Endothelial cell of umbilical vein (primary cell): ENCODE measurements around the gene ELOB. TPM values are rescaled to one million over a fixed set of nuclear protein-coding genes. Genes with fewer than 3 reads are reported as not detected.

ENCODE experiments used
- BruUV-seq: library from RNA; stranded (reverse); fragments of 400-500 nt; replicated peaks from 2 replicates; lab custom pipeline; 2021; lab: Mats Ljungman, UMichigan
- CTCF ChIA-PET: fragments of 300-600, 350-600 bp; sonication (Branson Sonifier 250); formaldehyde crosslinking; loops from one replicate; lab custom pipeline; 2021; ENCODE audit warnings: antibody characterized with exemption, inconsistent platforms; lab: Charles Lee
- POLR2A ChIA-PET: fragments of 300-600, 350-600 bp; sonication (Branson Sonifier 250); formaldehyde crosslinking; loops from one replicate; lab custom pipeline; 2021; ENCODE audit warnings: antibody characterized with exemption, inconsistent platforms; lab: Charles Lee
- DNase-seq: peaks from one replicate; pipeline ENCODE4 v3.0.0-alpha.2; 2011; ENCODE audit warnings: low read depth, low spot score
- FAIRE-seq: peaks from 2 replicates; lab custom pipeline; 2011; peaks lifted over from hg19 to GRCh38; lab: Jason Lieb, UNC
- H2AFZ ChIP-seq: 2 replicates; pipeline ENCODE4 v1.6.0; 2012; ENCODE audit warnings: low read depth, low read length, control low read depth, inconsistent platforms
- H3K27ac ChIP-seq: 2 replicates; pipeline ENCODE4 v1.5.1; 2011; ENCODE audit warnings: low read depth, mild to moderate bottlenecking, control low read depth, low read length, moderate library complexity; ENCODE audit not compliant: insufficient read depth
- H3K27me3 ChIP-seq, 2 experiments: 2 replicates each; pipeline versions ENCODE4 v1.6.0 to v1.6.1; 2011; ENCODE audit warnings: low read length in 2 of 2, mixed read lengths in 1 of 2; ENCODE audit not compliant: control insufficient read depth in 2 of 2, insufficient read depth in 2 of 2
- H3K36me3 ChIP-seq, 2 experiments: 2 replicates in 1 of 2; 3 replicates in 1 of 2; pipeline ENCODE4 v1.5.1; 2011; ENCODE audit warnings: low read length in 2 of 2, mild to moderate bottlenecking in 1 of 2, moderate library complexity in 1 of 2; ENCODE audit not compliant: control insufficient read depth in 2 of 2, insufficient read depth in 2 of 2; ENCODE audit errors: extremely low read depth in 1 of 2
- H3K4me1 ChIP-seq: 3 replicates; pipeline ENCODE4 v1.5.1; 2011; ENCODE audit warnings: mild to moderate bottlenecking, low read length; ENCODE audit not compliant: control insufficient read depth, insufficient read depth; ENCODE audit errors: extremely low read depth
- H3K4me2 ChIP-seq: 2 replicates; pipeline ENCODE4 v1.6.1; 2011; ENCODE audit warnings: low read length, control low read depth, mixed read lengths; ENCODE audit not compliant: insufficient read depth
- H3K4me3 ChIP-seq, 3 experiments: fragments of 200-600 bp in 1 of 3; sonication (generic), shearing (Covaris generic) in 1 of 3; replicated peaks in 1 of 3; 2 replicates each; pipeline ENCODE4 v1.5.1; 2011 to 2016; ENCODE audit warnings: control low read depth in 3 of 3, low read length in 3 of 3, mild to moderate bottlenecking in 2 of 3, inconsistent platforms in 1 of 3, low read depth in 1 of 3, moderate library complexity in 1 of 3; ENCODE audit not compliant: insufficient read depth in 1 of 3
- H3K79me2 ChIP-seq: 2 replicates; pipeline ENCODE4 v1.6.0; 2012; ENCODE audit warnings: low read length, inconsistent platforms; ENCODE audit not compliant: control insufficient read depth, insufficient read depth
- H3K9ac ChIP-seq: replicated peaks from 2 replicates; pipeline ENCODE3; 2011; ENCODE audit warnings: low read length, control low read depth; ENCODE audit not compliant: insufficient read depth; ENCODE audit errors: extremely low read depth
- H3K9me1 ChIP-seq: replicated peaks from 3 replicates; pipeline ENCODE4 v1.6.0; 2011; ENCODE audit warnings: mild to moderate bottlenecking, low read length; ENCODE audit not compliant: control insufficient read depth, insufficient read depth; ENCODE audit errors: extremely low read depth
- H3K9me3 ChIP-seq: replicated peaks from 2 replicates; pipeline ENCODE4 v1.5.1; 2012; ENCODE audit warnings: low read length, inconsistent platforms; ENCODE audit not compliant: control insufficient read depth, insufficient read depth
- H4K20me1 ChIP-seq: replicated peaks from 2 replicates; pipeline ENCODE3; 2011; ENCODE audit warnings: mild to moderate bottlenecking, low read length; ENCODE audit not compliant: control insufficient read depth, insufficient read depth; ENCODE audit errors: extremely low read depth
- CTCF ChIP-seq, 2 donors: IDR thresholded peaks; 1 replicate in 1 of 2; 2 replicates in 1 of 2; pipeline ENCODE4 v1.5.1; 2011; ENCODE audit warnings: low read length in 2 of 2, mild to moderate bottlenecking in 2 of 2, moderate library complexity in 2 of 2, control low read depth in 1 of 2, inconsistent platforms in 1 of 2, low read depth in 1 of 2; ENCODE audit not compliant: insufficient read depth in 1 of 2; ENCODE audit errors: extremely low read depth in 1 of 2
- EZH2 ChIP-seq: IDR thresholded peaks from 2 replicates; pipeline ENCODE4 v1.6.1; 2012; ENCODE audit warnings: borderline replicate concordance, low read depth, mild to moderate bottlenecking, moderate library complexity, low read length, inconsistent platforms; ENCODE audit not compliant: severe bottlenecking
- FOS ChIP-seq: IDR thresholded peaks from 2 replicates; pipeline ENCODE4 v1.6.1; 2011; ENCODE audit warnings: mild to moderate bottlenecking, low read length, moderate library complexity, borderline replicate concordance; ENCODE audit not compliant: insufficient read depth
- GATA2 ChIP-seq: IDR thresholded peaks from 2 replicates; pipeline ENCODE4 v1.7.0; 2011; ENCODE audit warnings: low read depth, mild to moderate bottlenecking, moderate library complexity, mixed read lengths, low read length; ENCODE audit not compliant: insufficient read length, insufficient read depth
- JUN ChIP-seq: IDR thresholded peaks from 2 replicates; pipeline ENCODE4 v1.6.1; 2011; ENCODE audit warnings: borderline replicate concordance, low read depth; ENCODE audit not compliant: insufficient read length, insufficient read depth
- MAX ChIP-seq: IDR thresholded peaks from 2 replicates; pipeline ENCODE4 v1.6.1; 2011; ENCODE audit not compliant: insufficient read depth, insufficient read length
- MYC ChIP-seq: IDR thresholded peaks from one replicate; pipeline ENCODE4 v1.6.1; 2011; ENCODE audit warnings: mild to moderate bottlenecking, low read depth, low read length
- POLR2A ChIP-seq: IDR thresholded peaks from 2 replicates; pipeline ENCODE4 v1.6.1; 2012; ENCODE audit warnings: low read depth, mild to moderate bottlenecking, control low read depth, low read length
- POLR2AphosphoS5 ChIP-seq: IDR thresholded peaks from 2 replicates; pipeline ENCODE4 v1.6.1; 2012; ENCODE audit warnings: low read depth, mild to moderate bottlenecking, control low read depth, low read length, moderate library complexity; ENCODE audit not compliant: insufficient read depth
- dilution Hi-C: fragments of 300-500 bp; cut with MboI; formaldehyde crosslinking; loops from one replicate; pipeline ENCODE4 v1.15.0; 2019; ENCODE audit warnings: low sequenced_read_pairs; ENCODE audit not compliant: extremely low pct_ligation_motif_present
- intact Hi-C: fragments of 100-400 bp; cut with micrococcal nuclease; formaldehyde crosslinking; loops from one replicate; pipeline ENCODE4 v1.10.0; 2022
- polyA plus RNA-seq, 4 experiments: library from polyadenylated mRNA; depleted of rRNA in 3 of 4; stranded (reverse) in 3 of 4; unstranded in 1 of 4; fragments of >200 nt; gene quantifications; 2 replicates each; pipeline versions ENCODE4 v1.2.1 to v1.2.3, GENCODE V29; 2011 to 2012; ENCODE audit warnings: missing spikeins in 1 of 4
- total RNA-seq: library from RNA; stranded (reverse); gene quantifications from 2 replicates; pipeline ENCODE4 v1.2.3, GENCODE V29; 2021

Gene ELOB
- total and polyA plus RNA-seq, 2 donors (not counting 3 experiments of a cell fraction or from before 2014, with no cell fraction given): 251 to 848 TPM

DNA sequence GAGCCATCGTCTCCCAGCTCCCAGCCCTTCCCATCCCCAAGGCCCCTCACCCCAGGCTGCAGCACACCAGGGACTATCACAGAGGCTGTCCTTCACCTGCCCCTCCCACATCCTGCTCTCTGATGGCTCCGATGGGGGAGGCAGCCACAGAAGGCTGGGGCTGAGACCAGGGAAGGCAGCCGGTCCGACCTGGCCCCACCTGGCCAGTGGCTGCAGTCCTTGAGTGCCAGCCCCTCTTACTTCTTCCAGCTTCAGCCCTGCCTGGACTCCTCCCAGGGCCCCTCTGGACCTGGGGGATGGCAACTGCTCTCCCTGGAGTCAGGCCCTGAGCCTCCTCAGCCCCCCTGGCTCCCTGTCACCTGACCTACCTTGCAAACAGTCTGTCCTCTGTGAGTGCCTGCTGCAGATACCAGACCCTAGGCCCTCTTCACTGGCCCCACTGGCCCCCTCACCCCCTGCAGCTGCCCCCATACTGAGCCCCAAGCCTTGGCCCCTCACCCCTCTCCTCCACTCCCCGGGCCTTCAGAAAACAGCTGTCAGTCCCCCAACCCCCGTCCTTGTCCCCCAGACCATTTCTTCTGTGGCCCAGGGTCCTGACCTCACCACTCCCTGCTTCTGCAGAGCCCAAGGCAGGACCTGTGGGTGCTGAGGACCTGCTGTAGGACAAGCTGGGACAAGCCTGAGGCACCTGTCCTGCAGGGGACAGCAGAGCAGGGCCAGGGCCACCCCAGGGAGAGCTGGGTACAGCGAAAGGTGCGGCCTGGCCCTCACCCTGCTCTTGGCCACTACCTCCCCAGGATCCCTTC is 37.3 kb downstream of the ELOB start:
- H2AFZ ChIP-seq: no peak overlapping the region
- no peaks in the 10 kb centered on the region for H3K9me3 ChIP-seq
- BruUV-seq: no TSS peak
- H3K9me1 ChIP-seq: no peaks in the 10 kb centered on the region
- ChIA-PET CTCF (interaction anchor here (0.6 to 1.3 kb wide), 3 partner anchors 11 to 186 kb away, joined by 3 read pairs; no protein-coding TSS in a partner anchor), POLR2A (no interaction called here)
- H4K20me1 ChIP-seq: no peaks in the 10 kb centered on the region
- no peak overlapping the region for H3K27ac ChIP-seq
- intact Hi-C loops: no loop called here
- FAIRE-seq (no peak), DNase-seq (no peak)
- no peak overlapping the region for H3K9ac ChIP-seq
- H3K36me3 ChIP-seq: no peaks in the 10 kb centered on the region
- H3K4me1 ChIP-seq: no peaks in the 10 kb centered on the region
- H3K79me2 ChIP-seq: no peaks in the 10 kb centered on the region
- no peak overlapping the region for H3K4me2 ChIP-seq
- TF ChIP-seq CTCF (IDR thresholded peaks at IDR 0.05; ENCODE audit: extremely low read depth in 1 of 2, insufficient read depth in 1 of 2, low read depth in 1 of 2, low read length in 2 of 2): no peak
- TF ChIP-seq JUN: no peak
- no peak for TF ChIP-seq FOS
- no peak for TF ChIP-seq MYC
- no peak for TF ChIP-seq POLR2AphosphoS5
- TF ChIP-seq MAX: no peak
- no peak for TF ChIP-seq GATA2
- TF ChIP-seq EZH2: no peak
- TF ChIP-seq POLR2A: no peak
- no peaks in the 10 kb centered on the region for H3K27me3 ChIP-seq
- dilution Hi-C loops: no loop called here
- H3K4me3 ChIP-seq: no peak overlapping the region
